Natural killer cell (primary cell): ENCODE measurements around the gene TGFBR1. TPM values are rescaled to one million over a fixed set of nuclear protein-coding genes. Genes with fewer than 3 reads are reported as not detected.

Experiments used
- ATAC-seq, 3 donors: fragments of 150-1000 bp in 2 of 3; fragments of 200-7000 bp in 1 of 3; cut with Tn5 transposase; 1 replicate in 1 of 3; 2 replicates in 2 of 3; pipeline ENCODE4 v1.10.0; 2021; ENCODE audit warnings: mild to moderate bottlenecking in 2 of 3, moderate library complexity in 2 of 3
- DNase-seq, 2 donors: peaks; one replicate each; pipeline versions ENCODE4 v3.0.0 to v3.0.0-alpha.2; 2013 to 2021; ENCODE audit warnings: mixed read lengths in 1 of 2
- H3K27ac ChIP-seq: one replicate; pipeline ENCODE4 v1.5.1; 2013; ENCODE audit warnings: mild to moderate bottlenecking, low read length
- H3K27me3 ChIP-seq: one replicate; pipeline ENCODE4 v1.6.1; 2013; ENCODE audit warnings: low read length; ENCODE audit not compliant: control insufficient read depth, insufficient read depth
- H3K36me3 ChIP-seq: one replicate; pipeline ENCODE4 v1.6.1; 2013; ENCODE audit warnings: low read length; ENCODE audit not compliant: control insufficient read depth, insufficient read depth
- H3K4me1 ChIP-seq: one replicate; pipeline ENCODE4 v1.6.1; 2013; ENCODE audit warnings: low read length; ENCODE audit not compliant: control insufficient read depth, insufficient read depth
- H3K4me3 ChIP-seq: one replicate; pipeline ENCODE4 v1.5.1; 2013; ENCODE audit warnings: low read length
- H3K9me3 ChIP-seq: one replicate; pipeline ENCODE4 v1.6.1; 2013; ENCODE audit warnings: low read length; ENCODE audit not compliant: control insufficient read depth, insufficient read depth
- H3K27ac Mint-ChIP-seq, 2 donors: one replicate each; pipeline ENCODE4 v1.8.0; 2022; ENCODE audit warnings: mild to moderate bottlenecking in 2 of 2, mixed read lengths in 2 of 2, moderate library complexity in 1 of 2
- H3K27me3 Mint-ChIP-seq, 2 donors: one replicate each; pipeline ENCODE4 v1.8.0; 2022; ENCODE audit warnings: low read depth in 2 of 2, mixed read lengths in 2 of 2
- H3K36me3 Mint-ChIP-seq: one replicate; pipeline ENCODE4 v1.8.0; 2022; ENCODE audit warnings: mixed read lengths
- H3K4me1 Mint-ChIP-seq, 2 donors: one replicate each; pipeline ENCODE4 v1.8.0; 2022; ENCODE audit warnings: mixed read lengths in 2 of 2
- H3K4me3 Mint-ChIP-seq: one replicate; pipeline ENCODE4 v1.8.0; 2022; ENCODE audit warnings: mild to moderate bottlenecking, moderate library complexity, mixed read lengths
- H3K9me3 Mint-ChIP-seq, 2 donors: one replicate each; pipeline ENCODE4 v1.8.0; 2022; ENCODE audit warnings: mixed read lengths in 2 of 2
- CTCF ChIP-seq: fragments of 200-600 bp; IDR thresholded peaks from one replicate; pipeline ENCODE4 v1.8.0; 2022; ENCODE audit warnings: antibody characterized with exemption
- WGBS: methylation state at CpG from one replicate; pipeline ENCODE4 v1.1.7; 2013; ENCODE audit warnings: missing lambda C conversion rate; ENCODE audit not compliant: insufficient coverage; 5-methylcytosine and 5-hydroxymethylcytosine counted together
- intact Hi-C: fragments of 100-400 bp; cut with micrococcal nuclease; formaldehyde crosslinking; loops from one replicate; pipeline ENCODE4 v1.14.2; 2022
- total RNA-seq, 4 donors: library from RNA; stranded (reverse); fragments of 120-200 nt in 1 of 4; gene quantifications; one replicate each; pipeline versions ENCODE4 v1.2.3 to v1.2.4, GENCODE V29; 2013 to 2022

The TGFBR1 gene
- total RNA-seq, 3 donors from 2014 or later (not counting 1 experiment from before 2014, with no cell fraction given) = 78.0 to 120 (median 113) TPM

- no peak for TF ChIP-seq CTCF
- intact Hi-C loops = loop anchor here (1.0 kb wide), 3 partner anchors 21 to 1140 kb away; no protein-coding TSS in a partner anchor
- DNase-seq = no peak
- ATAC-seq = no peak
- Mint-ChIP-seq H3K27me3 (peaks cover 7 to 9% of the 10 kb centered on the region in 2 donors), H3K36me3 (no peaks in the 10 kb centered on the region), H3K4me3 (no peak overlapping the region), H3K9me3 (no peaks in the 10 kb centered on the region), H3K4me1 (peaks cover 17 to 22% of the 10 kb centered on the region in 2 donors), H3K27ac (peak overlapping the region in 1 of 2 donors; percentile 72)
- Histone ChIP-seq H3K4me1 (peaks cover 27% of the 10 kb centered on the region), H3K36me3 (no peaks in the 10 kb centered on the region), H3K27ac (peak overlapping the region; percentile 27), H3K4me3 (no peak overlapping the region), H3K27me3 (no peaks in the 10 kb centered on the region), H3K9me3 (no peaks in the 10 kb centered on the region)
- WGBS = 36% methylated on average over 10 of the region's 10 CpGs
Measured at GRCh38 chr9:99184110-99184474, 79.2 kb downstream of the TGFBR1 start.

DNA sequence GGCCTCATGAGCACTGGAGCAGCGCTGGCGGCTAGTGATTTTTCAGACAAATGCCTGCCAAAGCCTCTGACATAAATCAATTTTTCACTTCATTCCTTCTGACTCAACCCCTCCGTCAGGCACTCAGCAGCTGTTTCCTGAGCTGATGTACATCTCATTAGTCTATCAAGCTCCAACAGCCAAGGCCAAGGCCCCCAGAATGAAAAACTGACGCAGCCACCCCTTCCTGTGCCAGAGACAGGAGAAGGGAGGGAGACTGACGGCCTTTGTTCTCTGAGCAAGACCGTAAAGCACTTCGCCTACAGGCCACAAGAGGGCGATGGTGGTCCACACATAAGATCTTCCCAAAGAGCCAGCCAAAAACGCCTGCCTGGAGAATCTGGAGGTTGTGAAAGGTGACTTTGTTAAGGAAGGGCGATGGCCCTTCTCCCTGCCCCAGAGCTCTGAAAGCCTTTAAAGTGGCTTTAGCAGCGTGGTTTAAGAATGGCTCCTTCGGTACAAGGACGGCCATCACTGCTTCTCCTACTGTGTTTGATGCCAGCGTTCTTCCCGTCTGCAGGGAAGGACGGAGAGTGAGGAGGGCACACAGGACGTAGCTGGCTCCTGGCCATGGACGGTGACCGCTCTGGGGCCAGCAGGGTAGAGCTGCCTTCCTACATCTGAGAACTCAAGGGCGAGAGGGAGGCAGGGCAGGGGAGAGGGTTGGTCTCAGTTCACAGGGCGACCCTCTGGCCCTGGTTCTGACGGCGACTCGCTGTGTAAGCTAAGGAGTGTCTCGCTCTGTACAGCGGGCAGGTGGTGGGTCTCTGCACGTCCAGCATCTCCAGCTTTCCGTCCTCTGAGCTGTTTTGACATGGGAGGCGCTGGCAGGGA, 79.8 kb downstream of the TGFBR1 start:
- DNase-seq = peak; percentile 70 to 91
- 49% methylated on average over 29 of the region's 29 CpGs for WGBS
- Histone ChIP-seq H3K27me3 (no peaks in the 10 kb centered on the region), H3K4me1 (peaks cover 27% of the 10 kb centered on the region), H3K4me3 (no peak overlapping the region), H3K9me3 (no peaks in the 10 kb centered on the region), H3K36me3 (no peaks in the 10 kb centered on the region), H3K27ac (peak overlapping the region; percentile 27)
- Mint-ChIP-seq H3K27me3 (peaks cover 12 to 15% of the 10 kb centered on the region in 2 donors), H3K4me3 (peak overlapping the region; percentile 57), H3K27ac (peak overlapping the region; percentile 34 to 72), H3K9me3 (no peaks in the 10 kb centered on the region), H3K36me3 (no peaks in the 10 kb centered on the region), H3K4me1 (peaks cover 17 to 22% of the 10 kb centered on the region in 2 donors)
- ATAC-seq = peak; percentile 87 to 92 (median 90)
- intact Hi-C loops = loop anchor here (1.0 kb wide), 3 partner anchors 21 to 1140 kb away; no protein-coding TSS in a partner anchor
- TF ChIP-seq CTCF = peak; percentile 88

DNA sequence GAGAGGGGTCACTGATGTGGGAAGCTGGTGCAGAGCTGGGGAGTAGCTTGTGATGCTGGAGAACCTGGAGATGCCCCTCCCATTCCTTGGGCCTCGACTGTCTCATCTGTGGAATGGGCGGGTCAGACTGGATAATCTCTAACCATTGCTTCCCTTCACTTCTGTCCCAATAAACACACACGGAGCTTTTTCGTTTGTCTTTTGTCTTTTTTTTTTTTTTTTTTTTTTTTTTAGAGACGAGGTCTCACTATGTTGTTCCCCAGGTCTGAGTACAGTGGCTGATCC, 80.4 kb downstream of the TGFBR1 start:
- WGBS = 79% methylated on average over 5 of the region's 5 CpGs
- Histone ChIP-seq H3K4me3 (no peak overlapping the region), H3K9me3 (no peaks in the 10 kb centered on the region), H3K27me3 (no peaks in the 10 kb centered on the region), H3K36me3 (no peaks in the 10 kb centered on the region), H3K27ac (no peak overlapping the region), H3K4me1 (peaks cover 27% of the 10 kb centered on the region)
- intact Hi-C loops = no loop called here
- TF ChIP-seq CTCF = no peak
- Mint-ChIP-seq H3K4me3 (no peak overlapping the region), H3K9me3 (no peaks in the 10 kb centered on the region), H3K27me3 (peaks cover 13 to 17% of the 10 kb centered on the region in 2 donors), H3K4me1 (peaks cover 17 to 22% of the 10 kb centered on the region in 2 donors), H3K36me3 (no peaks in the 10 kb centered on the region), H3K27ac (peak overlapping the region in 1 of 2 donors; percentile 72)
- no peak for ATAC-seq
- DNase-seq = no peak
